ENCODE data around the gene CASZ1.

Gene CASZ1

DNA sequence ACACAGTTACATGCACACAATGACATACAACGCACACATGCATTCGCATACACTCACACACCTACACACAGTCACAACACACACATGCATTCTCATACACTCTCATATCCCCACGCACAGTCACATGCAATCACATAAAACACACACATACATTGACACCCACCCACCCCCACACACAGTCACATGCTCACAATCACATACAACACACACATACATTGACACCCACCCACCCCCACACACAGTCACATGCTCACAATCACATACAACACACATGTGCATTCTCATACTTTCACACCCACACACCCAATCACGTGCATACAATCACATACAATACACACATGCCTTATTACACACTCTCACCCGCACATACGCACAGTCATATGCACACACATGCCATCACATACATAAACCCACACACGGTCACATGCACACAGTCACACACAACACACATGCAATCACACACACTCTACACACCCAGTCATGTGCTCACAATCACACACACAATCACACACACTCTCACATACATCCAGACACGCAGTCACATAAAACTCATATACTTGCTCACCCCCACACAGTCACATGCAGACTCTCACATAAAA, 134.3 kb downstream of the CASZ1 start:
- DNase-seq (ENCODE audit: extremely low read depth in 1 of 2, low read depth in 1 of 2), result no peak

DNA sequence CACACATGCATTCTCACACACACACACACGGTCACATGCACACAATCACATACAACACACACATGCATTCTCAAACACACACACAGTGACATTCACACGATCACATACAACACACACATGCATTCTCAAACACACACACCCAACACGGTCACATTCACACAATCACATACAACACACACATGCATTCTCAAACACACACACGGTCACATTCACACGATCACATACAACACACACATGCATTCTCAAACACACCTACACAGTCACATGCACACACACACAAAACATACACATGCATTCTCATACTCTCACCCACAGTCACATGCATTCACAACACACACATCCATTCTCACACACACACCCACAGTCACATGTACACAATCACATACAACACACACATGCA, 135.0 kb downstream of the CASZ1 start:
- DNase-seq (ENCODE audit: extremely low read depth in 1 of 2, low read depth in 1 of 2), result no peak

DNA sequence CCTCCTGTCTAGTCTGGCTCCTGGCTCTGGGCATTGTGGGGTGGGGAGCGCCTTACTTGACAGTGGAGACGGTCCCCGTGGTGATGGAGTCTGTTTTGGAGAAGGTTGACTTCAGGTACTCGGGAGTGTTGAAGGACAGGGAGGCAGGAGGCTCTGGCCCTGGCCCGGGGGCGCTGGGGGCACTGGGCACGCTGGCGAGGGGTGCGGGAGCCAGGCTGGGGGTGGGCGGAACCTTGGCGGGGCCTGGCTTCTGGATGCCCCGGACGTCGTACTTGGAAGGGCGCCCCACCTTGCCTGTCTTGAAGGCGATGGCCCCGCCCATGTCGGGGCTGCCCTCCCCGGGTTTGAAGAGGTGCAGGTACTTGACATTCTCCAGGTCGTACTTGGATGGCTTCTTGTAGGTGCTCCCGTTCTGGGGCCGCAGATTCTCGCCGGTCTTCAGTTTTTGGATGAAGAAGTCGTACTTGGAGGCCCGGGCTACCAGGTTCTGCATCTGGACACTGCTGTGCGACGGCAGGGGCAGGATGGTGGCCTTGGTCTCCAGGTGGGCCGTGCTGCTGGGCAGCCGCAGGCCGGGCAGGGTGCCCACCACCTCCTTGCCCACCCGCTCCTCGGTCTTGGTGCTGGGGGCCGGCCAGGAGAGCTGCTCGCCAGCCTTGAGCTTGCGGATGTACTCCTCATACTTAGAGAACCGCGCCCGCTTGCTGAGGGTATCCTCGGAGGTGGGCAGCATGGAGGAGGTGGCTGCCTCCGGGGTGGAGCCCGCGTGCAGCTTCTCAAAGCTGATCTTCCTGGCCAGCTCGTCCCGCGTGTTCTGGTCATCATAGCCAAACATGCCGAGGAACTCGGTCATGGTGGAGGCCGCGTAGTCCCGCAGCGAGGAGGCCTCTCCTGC, 136.6 kb downstream of the CASZ1 start:
- DNase-seq (ENCODE audit: extremely low read depth in 1 of 2, low read depth in 1 of 2), result no peak

- DNase-seq (ENCODE audit: extremely low read depth in 1 of 2, low read depth in 1 of 2), result no peak
Observed at GRCh38 chr1:10659218-10659617, 137.2 kb downstream of the CASZ1 start.

GRCh38 chr1:10658396-10659066, 137.9 kb downstream of the CASZ1 start:
- DNase-seq (ENCODE audit: extremely low read depth in 1 of 2, low read depth in 1 of 2), result no peak

GRCh38 chr1:10657088-10657847, 139.2 kb downstream of the CASZ1 start:
- DNase-seq (ENCODE audit: extremely low read depth in 1 of 2, low read depth in 1 of 2), result no peak

- no peak for DNase-seq (ENCODE audit: extremely low read depth in 1 of 2, low read depth in 1 of 2)
Observed at GRCh38 chr1:10656431-10656830, 140.0 kb downstream of the CASZ1 start.

- no peak for DNase-seq (ENCODE audit: extremely low read depth in 1 of 2, low read depth in 1 of 2)
Observed at GRCh38 chr1:10655002-10655401, 141.4 kb downstream of the CASZ1 start.

GRCh38 chr1:10653370-10654125, 142.9 kb downstream of the CASZ1 start:
- no peak for DNase-seq (ENCODE audit: extremely low read depth in 1 of 2, low read depth in 1 of 2)

DNA sequence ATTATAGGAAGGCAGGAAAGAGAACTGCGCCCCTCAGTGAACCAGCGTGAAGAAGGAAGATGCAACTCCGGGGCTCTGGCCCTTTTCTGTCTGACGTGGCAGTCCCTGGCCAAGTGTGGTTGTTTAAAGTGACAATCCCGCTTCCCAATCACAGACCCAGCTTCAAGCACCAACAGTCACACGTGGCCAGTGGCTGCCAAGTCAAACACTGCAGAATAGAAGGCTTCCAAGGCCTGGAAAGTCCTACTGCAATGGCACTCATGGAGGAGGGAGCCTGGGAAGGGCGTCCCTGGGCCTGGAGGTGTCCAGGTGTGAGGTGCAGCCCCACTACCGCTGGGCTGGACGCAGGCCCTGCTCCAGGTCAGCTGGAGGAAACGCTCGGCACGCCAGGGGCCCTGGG, 143.8 kb downstream of the CASZ1 start:
- no peak for DNase-seq (ENCODE audit: extremely low read depth in 1 of 2, low read depth in 1 of 2)

GRCh38 chr1:10651793-10652192, 144.7 kb downstream of the CASZ1 start:
- no peak for DNase-seq (ENCODE audit: extremely low read depth in 1 of 2, low read depth in 1 of 2)

DNA sequence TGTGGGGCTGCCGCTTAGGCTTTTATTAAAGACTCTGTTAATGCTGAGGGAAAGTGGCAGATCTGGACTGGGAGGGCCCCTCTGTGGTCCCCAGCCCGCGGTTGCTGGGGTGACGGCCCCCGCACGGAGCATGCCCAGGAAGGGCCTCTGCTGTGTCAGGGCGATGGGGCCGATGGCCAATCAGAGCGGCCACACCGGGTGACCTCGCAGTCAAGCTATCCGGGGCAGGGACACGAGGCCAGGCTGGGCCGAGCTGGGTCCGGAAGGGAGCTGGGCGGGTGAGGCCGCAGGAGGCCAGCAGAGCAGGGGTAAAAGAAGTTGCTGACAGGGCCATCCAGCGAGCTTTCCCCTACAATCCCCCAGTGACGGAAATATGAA, 145.1 kb downstream of the CASZ1 start:
- no peak for DNase-seq (ENCODE audit: extremely low read depth in 1 of 2, low read depth in 1 of 2)

- no peak for DNase-seq (ENCODE audit: extremely low read depth in 1 of 2, low read depth in 1 of 2)
Observed at GRCh38 chr1:10650556-10651388, 145.7 kb downstream of the CASZ1 start.

DNA sequence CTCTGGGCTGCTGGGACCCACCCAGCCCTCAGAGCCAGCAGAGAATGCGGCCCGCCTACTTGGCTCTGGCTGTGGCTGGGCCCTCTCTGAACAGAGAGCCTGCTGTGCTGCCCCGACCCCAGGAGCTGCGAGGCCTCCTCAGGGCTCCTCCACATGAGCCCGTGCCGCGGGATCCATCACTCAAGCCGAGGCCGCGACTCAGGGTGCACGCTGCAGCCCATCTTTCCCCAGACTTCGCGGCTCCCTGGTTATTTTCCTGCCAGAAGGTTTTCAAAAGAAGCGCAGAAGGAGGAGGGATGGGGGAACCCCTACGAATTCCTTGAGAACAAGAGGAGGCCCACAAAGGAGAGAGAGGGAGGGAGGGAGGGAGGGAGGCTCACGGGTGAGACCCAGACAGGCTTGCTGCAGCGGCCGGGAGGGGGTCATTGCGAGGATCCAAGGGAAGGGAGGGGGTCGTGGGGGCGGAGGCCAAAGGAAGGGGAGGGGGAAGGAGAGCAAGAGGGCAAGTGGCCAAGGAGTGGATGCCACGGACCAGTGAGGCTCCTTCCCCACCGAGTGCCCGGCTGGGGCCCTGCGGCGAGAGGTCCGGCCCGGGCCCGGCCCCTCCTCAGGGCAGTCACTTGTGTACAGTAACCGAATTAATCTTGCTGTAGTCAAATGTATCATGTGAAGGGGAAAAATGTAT, 146.8 kb downstream of the CASZ1 start:
- no peak for DNase-seq (ENCODE audit: extremely low read depth in 1 of 2, low read depth in 1 of 2)

DNA sequence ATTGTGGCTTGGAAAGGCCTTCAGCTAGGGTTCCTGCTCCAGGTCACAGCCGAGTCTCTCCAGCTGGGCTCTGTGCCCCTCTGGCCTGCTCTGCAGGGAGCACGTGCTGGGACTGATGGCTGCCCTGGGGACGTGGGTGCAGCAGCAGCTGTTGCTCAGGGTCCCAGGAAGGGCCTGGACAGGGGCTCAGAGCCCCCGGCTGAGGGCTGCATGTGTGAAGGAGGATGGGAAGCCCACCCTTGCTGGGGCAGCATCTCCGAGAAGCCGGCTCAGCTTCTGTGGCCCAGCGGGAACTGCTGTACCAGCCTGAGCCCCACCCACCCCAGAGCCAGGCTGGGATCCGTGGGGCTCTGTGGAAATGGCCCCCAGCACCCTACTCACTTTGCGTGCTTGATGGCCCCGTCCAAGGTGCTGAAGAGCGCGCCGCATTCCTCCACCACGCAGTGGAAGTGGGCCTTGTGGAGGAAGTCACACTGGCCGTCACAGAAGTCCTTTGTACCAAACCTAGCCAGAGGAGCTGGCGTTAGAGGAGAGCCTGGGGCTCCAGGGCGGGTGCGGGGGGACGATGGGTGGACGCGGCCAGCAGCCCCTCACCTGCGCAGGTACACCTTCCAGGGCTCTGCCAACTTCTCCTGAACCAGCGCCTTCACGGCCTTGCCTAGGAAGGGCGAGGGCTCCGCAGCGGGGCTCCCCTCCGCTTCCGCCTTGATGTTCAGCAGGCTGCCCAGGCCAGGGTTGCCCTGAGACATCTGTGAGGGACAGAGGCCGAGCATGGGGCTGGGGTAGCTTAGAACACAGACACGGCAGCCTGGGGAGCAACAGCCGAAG, 147.5 kb downstream of the CASZ1 start:
- DNase-seq (ENCODE audit: extremely low read depth in 1 of 2, low read depth in 1 of 2), result no peak

- DNase-seq (ENCODE audit: extremely low read depth in 1 of 2, low read depth in 1 of 2), result no peak
Observed at GRCh38 chr1:10647414-10648170, 148.9 kb downstream of the CASZ1 start.

GRCh38 chr1:10646347-10646861, 150.0 kb downstream of the CASZ1 start:
- no peak for DNase-seq (ENCODE audit: extremely low read depth in 1 of 2, low read depth in 1 of 2)
